Gastroesophageal sphincter (tissue), 4 donors: ENCODE measurements around the gene CHST8. TPM values are rescaled to one million over a fixed set of nuclear protein-coding genes. Genes with fewer than 3 reads are reported as not detected.

Experiments
- ATAC-seq: fragments of 150-250 bp; one replicate; pipeline ENCODE4 v1.9.1; 2016; ENCODE audit warnings: mild to moderate bottlenecking, moderate library complexity
- H3K27ac ChIP-seq, 4 donors: fragments of 200-600 bp; sonication (generic) in 3 of 4; 1 replicate in 3 of 4; 2 replicates in 1 of 4; pipeline ENCODE4 v1.5.1; 2016 to 2019
- H3K27me3 ChIP-seq: fragments of 200-600 bp; sonication (generic); one replicate; pipeline ENCODE4 v1.5.1; 2019
- H3K36me3 ChIP-seq, 2 donors: fragments of 200-600 bp; sonication (generic); one replicate each; pipeline ENCODE4 v1.5.1; 2019; ENCODE audit warnings: control low read depth in 1 of 2
- H3K4me1 ChIP-seq, 3 donors: fragments of 200-600 bp; sonication (generic); 1 replicate in 2 of 3; 2 replicates in 1 of 3; pipeline ENCODE4 v1.5.1; 2016 to 2019; ENCODE audit warnings: control low read depth in 2 of 3
- H3K4me3 ChIP-seq, 2 donors: fragments of 200-600 bp; sonication (generic); one replicate each; pipeline ENCODE4 v1.5.1; 2019; ENCODE audit warnings: mild to moderate bottlenecking in 1 of 2, moderate library complexity in 1 of 2
- H3K9me3 ChIP-seq, 3 donors: fragments of 200-600 bp; sonication (generic); one replicate each; pipeline ENCODE4 v1.5.1; 2017 to 2019; ENCODE audit warnings: control low read depth in 2 of 3
- CTCF ChIP-seq, 4 experiments: fragments of 200-600 bp in 2 of 4; fragments of 450-650 bp in 2 of 4; sonication (generic) in 1 of 4; IDR thresholded peaks; one replicate each; pipeline ENCODE4 v1.5.1; 2017 to 2019; ENCODE audit warnings: antibody characterized with exemption in 4 of 4, mild to moderate bottlenecking in 2 of 4, moderate library complexity in 2 of 4
- EP300 ChIP-seq: sonication (generic); formaldehyde crosslinking; IDR thresholded peaks from one replicate; pipeline ENCODE4 v1.6.1; 2017; ENCODE audit warnings: antibody characterized with exemption, mild to moderate bottlenecking
- POLR2A ChIP-seq, 2 donors: fragments of 450-650 bp; IDR thresholded peaks; one replicate each; pipeline ENCODE4 v1.6.1; 2017; ENCODE audit warnings: antibody characterized with exemption in 2 of 2, mild to moderate bottlenecking in 2 of 2, moderate library complexity in 1 of 2
- POLR2AphosphoS5 ChIP-seq: sonication (generic); formaldehyde crosslinking; IDR thresholded peaks from one replicate; pipeline ENCODE4 v1.6.1; 2017; ENCODE audit warnings: antibody characterized with exemption
- WGBS, 2 donors: methylation state at CpG; one replicate each; pipeline ENCODE4 v1.1.5; 2018; ENCODE audit warnings: low coverage in 1 of 2; 5-methylcytosine and 5-hydroxymethylcytosine counted together
- total RNA-seq, 4 donors: library from RNA; depleted of rRNA; stranded (reverse); fragments of >200 nt; gene quantifications; one replicate each; pipeline ENCODE4 v1.1.0, GENCODE V29; 2016

Gene CHST8
- total RNA-seq, 4 donors from 2014 or later: 0.16 to 0.66 (median 0.54) TPM; not detected in 1

- Histone ChIP-seq H3K36me3 (no peaks in the 10 kb centered on the region), H3K9me3 (no peaks in the 10 kb centered on the region), H3K27ac (no peak overlapping the region), H3K27me3 (peaks cover 57% of the 10 kb centered on the region), H3K4me1 (no peaks in the 10 kb centered on the region), H3K4me3 (no peak overlapping the region)
- no peak for TF ChIP-seq CTCF (IDR thresholded peaks at IDR 0.05)
- no peak for TF ChIP-seq POLR2AphosphoS5
- TF ChIP-seq POLR2A (IDR thresholded peaks at IDR 0.05): no peak
- TF ChIP-seq EP300: no peak
- WGBS, 2 donors: 5 to 14% methylated on average over 2 to 6 of the region's 9 CpGs
- no peak for ATAC-seq
Measured at GRCh38 chr19:33740811-33741396, 119.2 kb downstream of the CHST8 start.

GRCh38 chr19:33745297-33745696 is 123.5 kb downstream of the CHST8 start:
- no peaks in the 10 kb centered on the region for H3K9me3 ChIP-seq
- TF ChIP-seq POLR2A (IDR thresholded peaks at IDR 0.05) (no peak), POLR2AphosphoS5 (no peak), EP300 (no peak), CTCF (IDR thresholded peaks at IDR 0.05) (no peak)
- no peaks in the 10 kb centered on the region for H3K36me3 ChIP-seq
- H3K27me3 ChIP-seq: peaks cover 72% of the 10 kb centered on the region
- ATAC-seq: no peak
- no peak overlapping the region for H3K27ac ChIP-seq
- 30 to 61% methylated on average over 2 to 5 of the region's 6 CpGs for WGBS, 2 donors
- no peak overlapping the region for H3K4me3 ChIP-seq
- no peaks in the 10 kb centered on the region for H3K4me1 ChIP-seq

GRCh38 chr19:33746159-33746558 is 124.4 kb downstream of the CHST8 start:
- Histone ChIP-seq H3K27me3 (peaks cover 73% of the 10 kb centered on the region), H3K9me3 (no peaks in the 10 kb centered on the region), H3K27ac (no peak overlapping the region), H3K36me3 (no peaks in the 10 kb centered on the region), H3K4me1 (no peaks in the 10 kb centered on the region), H3K4me3 (no peak overlapping the region)
- no peak for ATAC-seq
- TF ChIP-seq POLR2AphosphoS5: no peak
- no peak for TF ChIP-seq EP300
- TF ChIP-seq CTCF (IDR thresholded peaks at IDR 0.05): no peak
- TF ChIP-seq POLR2A (IDR thresholded peaks at IDR 0.05): no peak
- 67 to 72% methylated on average over 8 of the region's 8 CpGs for WGBS, 2 donors

- Histone ChIP-seq H3K36me3 (no peaks in the 10 kb centered on the region), H3K4me1 (no peaks in the 10 kb centered on the region), H3K9me3 (no peaks in the 10 kb centered on the region), H3K27ac (no peak overlapping the region), H3K4me3 (no peak overlapping the region), H3K27me3 (peaks cover 74% of the 10 kb centered on the region)
- WGBS, 2 donors: 11 to 28% methylated on average over 2 to 4 of the region's 4 CpGs
- no peak for ATAC-seq
- TF ChIP-seq POLR2A (IDR thresholded peaks at IDR 0.05) (no peak), CTCF (IDR thresholded peaks at IDR 0.05) (no peak), POLR2AphosphoS5 (no peak), EP300 (no peak)
Measured at GRCh38 chr19:33747273-33747672, 125.5 kb downstream of the CHST8 start.

- WGBS, 2 donors: no CpG with 5 or more reads among the region's 8 CpGs
- Histone ChIP-seq H3K4me1 (no peaks in the 10 kb centered on the region), H3K36me3 (no peaks in the 10 kb centered on the region), H3K9me3 (no peaks in the 10 kb centered on the region), H3K27me3 (peaks cover 76% of the 10 kb centered on the region), H3K4me3 (no peak overlapping the region), H3K27ac (no peak overlapping the region)
- no peak for TF ChIP-seq CTCF (IDR thresholded peaks at IDR 0.05)
- TF ChIP-seq EP300: no peak
- no peak for ATAC-seq
Measured at GRCh38 chr19:33748231-33748630, 126.5 kb downstream of the CHST8 start.
